OCI-LY3 (cell line): Measurements from ENCODE around the gene PLP1.

Source experiments
- H2AFZ ChIP-seq: fragments of 200-600, 300-600 bp; shearing (Covaris generic); 2 replicates; pipeline ENCODE4 v1.6.0; 2014; ENCODE audit warnings: antibody characterized with exemption, low read depth, low read length
- H3K27ac ChIP-seq: fragments of 200-600, 300-600 bp; sonication (generic); 2 replicates; pipeline ENCODE4 v1.5.1; 2014; ENCODE audit warnings: mild to moderate bottlenecking, low read length, moderate library complexity, mixed read lengths
- H3K27me3 ChIP-seq: fragments of 200-600, 300-600 bp; sonication (generic); 2 replicates; pipeline ENCODE4 v1.6.1; 2014; ENCODE audit warnings: low read depth, low read length, mixed read lengths
- H3K36me3 ChIP-seq: fragments of 200-600, 300-600 bp; sonication (generic); replicated peaks from 2 replicates; pipeline ENCODE3; 2014; ENCODE audit warnings: low read depth, low read length, mixed read lengths
- H3K4me1 ChIP-seq: fragments of 300-600, 200-600 bp; sonication (generic); 2 replicates; pipeline ENCODE4 v1.6.1; 2014; ENCODE audit warnings: low read length, mixed read lengths
- H3K4me2 ChIP-seq: fragments of 200-600, 300-600 bp; sonication (generic); 2 replicates; pipeline ENCODE4 v1.6.1; 2014; ENCODE audit warnings: low read length, mixed read lengths
- H3K4me3 ChIP-seq: fragments of 300-600, 200-600 bp; sonication (generic); 2 replicates; pipeline ENCODE4 v1.5.1; 2014; ENCODE audit warnings: antibody characterized with exemption, mild to moderate bottlenecking, low read length, moderate library complexity
- H3K79me2 ChIP-seq: fragments of 300-600, 200-600 bp; shearing (Covaris generic); 2 replicates; pipeline ENCODE4 v1.6.1; 2014; ENCODE audit warnings: mild to moderate bottlenecking, low read length, mixed read lengths
- H3K9ac ChIP-seq: fragments of 300-600, 200-600 bp; shearing (Covaris generic); 2 replicates; pipeline ENCODE4 v1.6.0; 2014; ENCODE audit warnings: mild to moderate bottlenecking, low read length, moderate library complexity
- H3K9me3 ChIP-seq: fragments of 200-600, 300-600 bp; shearing (Covaris generic); 2 replicates; pipeline ENCODE4 v1.6.1; 2014; ENCODE audit warnings: low read length, mixed read lengths; ENCODE audit not compliant: insufficient read depth
- H4K20me1 ChIP-seq: fragments of 200-600, 300-600 bp; sonication (generic); 2 replicates; pipeline ENCODE4 v1.6.1; 2016; ENCODE audit warnings: low read length, mixed read lengths; ENCODE audit not compliant: insufficient read depth
- EZH2phosphoT487 ChIP-seq: fragments of 200-600 bp; shearing (Covaris generic); IDR thresholded peaks from 2 replicates; pipeline ENCODE4 v1.6.1; 2018; ENCODE audit warnings: antibody characterized with exemption, mixed run types, low read depth
- TF ChIP-seq, protein P1 (sequence below): fragments of 200-600, 300-600 bp; sonication (generic); IDR thresholded peaks from 2 replicates; pipeline ENCODE4 v1.5.1; 2014; ENCODE audit warnings: antibody characterized with exemption, low read length, low read depth

PLP1 gene

DNA sequence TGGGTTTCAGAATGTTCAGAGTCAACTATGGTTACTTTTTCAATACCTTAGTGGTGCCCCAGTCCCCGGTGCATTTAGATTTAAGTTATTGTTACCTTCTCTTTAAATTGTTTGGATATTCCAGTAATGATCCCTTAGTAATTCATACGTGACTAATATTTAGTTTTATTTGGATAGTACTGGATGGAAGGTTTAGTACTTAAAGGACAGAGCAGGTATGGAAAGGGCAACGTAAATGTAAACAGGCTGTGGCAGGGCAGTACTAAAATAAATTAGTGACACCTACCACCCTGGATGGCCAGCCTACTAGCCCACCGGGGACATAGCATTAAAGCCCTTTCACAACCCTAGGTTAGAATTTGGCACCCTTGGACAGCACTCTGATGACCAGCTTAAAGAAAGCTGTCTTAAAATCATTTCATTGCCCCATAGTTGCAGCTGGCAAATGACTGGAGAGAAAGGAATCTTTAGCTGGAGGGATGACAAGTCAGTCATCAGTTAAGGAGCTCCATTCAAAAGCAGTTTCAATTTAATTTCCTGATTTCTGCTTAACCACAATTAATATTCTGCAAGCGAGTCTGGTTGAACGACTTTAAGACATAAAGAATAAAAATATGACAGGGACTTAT, 16.4 kb downstream of the PLP1 start:
- TF ChIP-seq, protein P1, sequence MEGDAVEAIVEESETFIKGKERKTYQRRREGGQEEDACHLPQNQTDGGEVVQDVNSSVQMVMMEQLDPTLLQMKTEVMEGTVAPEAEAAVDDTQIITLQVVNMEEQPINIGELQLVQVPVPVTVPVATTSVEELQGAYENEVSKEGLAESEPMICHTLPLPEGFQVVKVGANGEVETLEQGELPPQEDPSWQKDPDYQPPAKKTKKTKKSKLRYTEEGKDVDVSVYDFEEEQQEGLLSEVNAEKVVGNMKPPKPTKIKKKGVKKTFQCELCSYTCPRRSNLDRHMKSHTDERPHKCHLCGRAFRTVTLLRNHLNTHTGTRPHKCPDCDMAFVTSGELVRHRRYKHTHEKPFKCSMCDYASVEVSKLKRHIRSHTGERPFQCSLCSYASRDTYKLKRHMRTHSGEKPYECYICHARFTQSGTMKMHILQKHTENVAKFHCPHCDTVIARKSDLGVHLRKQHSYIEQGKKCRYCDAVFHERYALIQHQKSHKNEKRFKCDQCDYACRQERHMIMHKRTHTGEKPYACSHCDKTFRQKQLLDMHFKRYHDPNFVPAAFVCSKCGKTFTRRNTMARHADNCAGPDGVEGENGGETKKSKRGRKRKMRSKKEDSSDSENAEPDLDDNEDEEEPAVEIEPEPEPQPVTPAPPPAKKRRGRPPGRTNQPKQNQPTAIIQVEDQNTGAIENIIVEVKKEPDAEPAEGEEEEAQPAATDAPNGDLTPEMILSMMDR: no peak
- TF ChIP-seq EZH2phosphoT487: no peak
- Histone ChIP-seq H3K4me3 (no peak overlapping the region), H3K79me2 (no peaks in the 10 kb centered on the region), H4K20me1 (no peaks in the 10 kb centered on the region), H3K36me3 (no peaks in the 10 kb centered on the region), H3K27me3 (no peaks in the 10 kb centered on the region), H3K9me3 (no peaks in the 10 kb centered on the region), H3K4me1 (peaks cover 24% of the 10 kb centered on the region), H3K27ac (no peak overlapping the region), H3K9ac (no peak overlapping the region), H3K4me2 (no peak overlapping the region), H2AFZ (no peak overlapping the region)

DNA sequence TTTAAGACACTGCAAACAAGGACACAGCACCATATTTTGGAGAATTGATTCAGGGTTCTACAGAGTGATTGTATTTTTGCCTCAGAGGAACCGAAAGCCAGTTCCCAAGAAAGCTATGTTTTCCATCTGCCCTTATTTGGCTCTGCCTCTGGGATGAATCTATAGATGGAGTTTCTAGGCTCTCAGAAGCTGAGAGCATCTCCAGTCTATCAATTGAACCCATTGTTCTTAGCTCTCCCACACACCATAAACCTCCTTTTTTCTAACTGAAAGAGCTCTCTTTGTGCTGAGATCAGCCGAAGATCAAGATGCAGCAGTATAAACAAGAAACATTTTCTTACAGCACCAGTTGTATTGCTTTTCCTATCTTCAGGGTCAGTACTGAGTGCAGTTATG, 16.9 kb downstream of the PLP1 start:
- Histone ChIP-seq H3K79me2 (no peaks in the 10 kb centered on the region), H3K4me3 (no peak overlapping the region), H4K20me1 (no peaks in the 10 kb centered on the region), H3K9me3 (no peaks in the 10 kb centered on the region), H3K9ac (no peak overlapping the region), H3K4me1 (peaks cover 19% of the 10 kb centered on the region), H3K27ac (no peak overlapping the region), H3K4me2 (no peak overlapping the region), H3K36me3 (no peaks in the 10 kb centered on the region), H3K27me3 (no peaks in the 10 kb centered on the region), H2AFZ (no peak overlapping the region)
- no peak for TF ChIP-seq EZH2phosphoT487
- TF ChIP-seq, protein P1: no peak

GRCh38 chrX:103794119-103794518, 17.5 kb downstream of the PLP1 start:
- no peak overlapping the region for H3K9ac ChIP-seq
- H3K36me3 ChIP-seq: no peaks in the 10 kb centered on the region
- no peaks in the 10 kb centered on the region for H4K20me1 ChIP-seq
- H3K9me3 ChIP-seq: no peaks in the 10 kb centered on the region
- H3K27me3 ChIP-seq: no peaks in the 10 kb centered on the region
- no peak overlapping the region for H3K4me3 ChIP-seq
- H3K27ac ChIP-seq: no peak overlapping the region
- no peak overlapping the region for H3K4me2 ChIP-seq
- H3K4me1 ChIP-seq: peaks cover 13% of the 10 kb centered on the region
- H3K79me2 ChIP-seq: no peaks in the 10 kb centered on the region
- no peak for TF ChIP-seq EZH2phosphoT487
- TF ChIP-seq, protein P1: no peak
- no peak overlapping the region for H2AFZ ChIP-seq

- no peaks in the 10 kb centered on the region for H3K27me3 ChIP-seq
- no peak for TF ChIP-seq EZH2phosphoT487
- TF ChIP-seq, protein P1: no peak
- no peak overlapping the region for H3K4me3 ChIP-seq
- no peaks in the 10 kb centered on the region for H3K36me3 ChIP-seq
- no peaks in the 10 kb centered on the region for H3K4me1 ChIP-seq
- H3K4me2 ChIP-seq: no peak overlapping the region
- H3K79me2 ChIP-seq: no peaks in the 10 kb centered on the region
- no peaks in the 10 kb centered on the region for H3K9me3 ChIP-seq
- no peaks in the 10 kb centered on the region for H4K20me1 ChIP-seq
- no peak overlapping the region for H3K27ac ChIP-seq
- H2AFZ ChIP-seq: no peak overlapping the region
- H3K9ac ChIP-seq: no peak overlapping the region
Measured at GRCh38 chrX:103797691-103798090, 21.1 kb downstream of the PLP1 start.
